ENCODE data around the gene SFN. TPM values are rescaled to one million over a fixed set of nuclear protein-coding genes. Genes with fewer than 3 reads are reported as not detected.

The SFN gene
- total and polyA plus RNA-seq, 2 of the 13 experiments (the other 11 are each of a cell fraction or from before 2014, with no cell fraction given) = 4.3 to 5.6 TPM

DNA sequence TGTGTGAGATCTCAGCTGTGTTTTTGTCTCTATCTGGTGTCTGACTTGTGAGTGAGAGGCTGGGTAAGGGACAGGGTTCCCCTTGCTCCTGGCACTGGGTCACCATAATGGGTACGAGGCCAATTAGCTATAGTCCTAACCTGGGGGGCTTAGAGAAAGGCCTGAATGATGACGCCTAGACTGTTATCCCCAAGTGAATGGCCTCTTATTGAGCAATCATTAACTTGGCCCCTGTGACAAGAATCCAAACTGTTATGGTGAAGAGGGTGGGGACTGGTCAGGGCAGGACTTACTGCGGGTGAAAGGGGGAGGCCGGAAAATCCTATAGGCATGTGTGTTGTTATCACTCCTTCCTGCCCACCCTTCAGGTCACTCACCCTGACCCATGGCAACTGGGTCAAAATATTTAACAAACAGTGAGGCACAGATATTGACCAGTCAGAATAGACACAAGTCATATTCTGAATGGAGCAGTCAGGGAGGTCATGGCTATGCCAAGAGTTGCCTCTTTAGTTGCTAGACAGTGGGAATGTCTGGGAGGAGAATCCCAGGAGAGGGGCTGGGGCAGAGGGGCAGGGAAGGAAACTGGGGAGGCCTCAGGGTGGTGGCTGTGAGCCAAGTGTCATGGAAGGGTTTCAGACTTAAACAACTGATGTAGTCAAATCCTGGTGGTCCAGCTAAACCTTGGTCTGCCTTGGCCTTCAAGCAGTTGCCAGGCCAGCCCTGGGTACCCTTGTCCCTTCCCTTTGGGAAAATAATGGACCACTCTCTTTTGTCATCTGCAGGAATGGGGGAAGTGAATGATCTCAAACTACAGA is 47.6 kb downstream of the SFN start (continued):
- TF ChIP-seq ZNF441 (CRISPR knock-in tag; IDR thresholded peaks at IDR 0.05; ENCODE audit: borderline replicate concordance) (no peak; the same call in 1 of the 2 replicates), ZNF572 (CRISPR knock-in tag; IDR thresholded peaks at IDR 0.05) (0 out of 2 replicates have a peak, but pooled peaks have one; percentile 51), KDM5B (CRISPR knock-in tag; IDR thresholded peaks at IDR 0.05; ENCODE audit: borderline replicate concordance) (peak; percentile 69), MXI1 (IDR thresholded peaks at IDR 0.05; ENCODE audit: borderline replicate concordance, low read depth, low read length) (peak; percentile 74; the same call in 2 of the 3 replicates), ZKSCAN5 (CRISPR knock-in tag; IDR thresholded peaks at IDR 0.05) (no peak), SMARCE1 (IDR thresholded peaks at IDR 0.05; ENCODE audit: borderline replicate concordance) (no peak), U2AF2 (IDR thresholded peaks at IDR 0.05; ENCODE audit: low read depth, low read length) (no peak), HMGA1 (CRISPR knock-in tag; conservative IDR thresholded peaks at IDR 0.05) (no peak), ZNF17 (CRISPR knock-in tag; IDR thresholded peaks at IDR 0.05) (0 out of 2 replicates have a peak, but pooled peaks have one; percentile 67), ZNF235 (CRISPR knock-in tag; IDR thresholded peaks at IDR 0.05; ENCODE audit: borderline replicate concordance) (no peak; the same call in 1 of the 2 replicates), MIXL1 (CRISPR knock-in tag; IDR thresholded peaks at IDR 0.05) (peak; percentile 62; the same call in 1 of the 2 replicates), SNAPC2 (CRISPR knock-in tag; IDR thresholded peaks at IDR 0.05) (no peak), XRCC5 (optimal IDR thresholded peaks at IDR 0.05; ENCODE audit: low read length) (no peak), ZNF766 (CRISPR knock-in tag; IDR thresholded peaks at IDR 0.05; ENCODE audit: borderline replicate concordance) (no peak), GATAD2A (CRISPR knock-in tag; IDR thresholded peaks at IDR 0.05) (peak; percentile 88), ZNF468 (CRISPR knock-in tag; IDR thresholded peaks at IDR 0.05) (no peak), ZNF839 (CRISPR knock-in tag; IDR thresholded peaks at IDR 0.05; ENCODE audit: borderline replicate concordance) (no peak), MED13 (CRISPR knock-in tag; IDR thresholded peaks at IDR 0.05) (peak; percentile 22; the same call in 1 of the 2 replicates), ZNF530 (CRISPR knock-in tag; IDR thresholded peaks at IDR 0.05; ENCODE audit: low read depth) (no peak), ZNF747 (CRISPR knock-in tag; IDR thresholded peaks at IDR 0.05; ENCODE audit: borderline replicate concordance) (peak; percentile 83; the same call in 1 of the 2 replicates), ZNF724P (CRISPR knock-in tag; IDR thresholded peaks at IDR 0.05; ENCODE audit: borderline replicate concordance) (peak; percentile 88; the same call in 1 of the 2 replicates), DPF2 (CRISPR knock-in tag; IDR thresholded peaks at IDR 0.05; ENCODE audit: borderline replicate concordance, low read depth) (peak; percentile 76; the same call in 1 of the 2 replicates), CBX2 (IDR thresholded peaks at IDR 0.05; ENCODE audit: low read depth, low read length) (no peak), CBX2 (CRISPR knock-in tag; IDR thresholded peaks at IDR 0.05; ENCODE audit: low read depth) (no peak), ZNF557 (CRISPR knock-in tag; IDR thresholded peaks at IDR 0.05) (0 out of 2 replicates have a peak, but pooled peaks have one; percentile 53), GMEB1 (CRISPR knock-in tag; IDR thresholded peaks at IDR 0.05; ENCODE audit: borderline replicate concordance) (peak; percentile 54; the same call in 1 of the 2 replicates), GZF1 (CRISPR knock-in tag; IDR thresholded peaks at IDR 0.05) (no peak), SSRP1 (CRISPR knock-in tag; IDR thresholded peaks at IDR 0.05) (0 out of 2 replicates have a peak, but pooled peaks have one; percentile 21), ZNF605 (CRISPR knock-in tag; IDR thresholded peaks at IDR 0.05) (no peak; the same call in 1 of the 2 replicates)
- TF ChIP-seq, protein P1, sequence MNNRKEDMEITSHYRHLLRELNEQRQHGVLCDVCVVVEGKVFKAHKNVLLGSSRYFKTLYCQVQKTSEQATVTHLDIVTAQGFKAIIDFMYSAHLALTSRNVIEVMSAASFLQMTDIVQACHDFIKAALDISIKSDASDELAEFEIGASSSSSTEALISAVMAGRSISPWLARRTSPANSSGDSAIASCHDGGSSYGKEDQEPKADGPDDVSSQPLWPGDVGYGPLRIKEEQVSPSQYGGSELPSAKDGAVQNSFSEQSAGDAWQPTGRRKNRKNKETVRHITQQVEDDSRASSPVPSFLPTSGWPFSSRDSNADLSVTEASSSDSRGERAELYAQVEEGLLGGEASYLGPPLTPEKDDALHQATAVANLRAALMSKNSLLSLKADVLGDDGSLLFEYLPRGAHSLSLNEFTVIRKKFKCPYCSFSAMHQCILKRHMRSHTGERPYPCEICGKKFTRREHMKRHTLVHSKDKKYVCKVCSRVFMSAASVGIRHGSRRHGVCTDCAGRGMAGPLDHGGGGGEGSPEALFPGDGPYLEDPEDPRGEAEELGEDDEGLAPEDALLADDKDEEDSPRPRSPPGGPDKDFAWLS (CRISPR knock-in tag; IDR thresholded peaks at IDR 0.05; ENCODE audit: borderline replicate concordance) = no peak

Measured in HepG2 (cell line).